ENCODE measurements around the gene FABP2.
"Not testable (repeated sequence)": the region's sequence is repeated elsewhere in the genome, so short reads cannot be mapped to it uniquely, and the experiment has no call there.

Gene FABP2

DNA sequence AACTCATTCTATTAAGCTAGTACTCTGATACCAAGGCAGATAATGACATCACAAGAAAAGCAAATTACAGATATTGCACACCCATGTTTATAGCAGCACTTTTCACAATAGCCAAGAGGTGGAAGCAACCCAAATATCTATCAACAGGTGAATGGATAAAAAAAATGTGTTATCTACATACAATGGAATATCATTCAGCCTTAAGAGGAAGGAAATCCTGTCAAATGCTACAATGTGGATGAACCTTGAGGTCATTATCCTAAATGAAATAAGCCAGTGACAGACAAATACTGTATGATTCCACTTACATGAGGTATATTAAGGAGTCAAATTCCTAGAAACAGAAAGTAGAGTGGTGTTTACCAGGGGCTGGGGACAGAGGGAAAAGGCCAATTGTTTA is 14.3 kb downstream of the FABP2 start:
- no peak for DNase-seq

DNA sequence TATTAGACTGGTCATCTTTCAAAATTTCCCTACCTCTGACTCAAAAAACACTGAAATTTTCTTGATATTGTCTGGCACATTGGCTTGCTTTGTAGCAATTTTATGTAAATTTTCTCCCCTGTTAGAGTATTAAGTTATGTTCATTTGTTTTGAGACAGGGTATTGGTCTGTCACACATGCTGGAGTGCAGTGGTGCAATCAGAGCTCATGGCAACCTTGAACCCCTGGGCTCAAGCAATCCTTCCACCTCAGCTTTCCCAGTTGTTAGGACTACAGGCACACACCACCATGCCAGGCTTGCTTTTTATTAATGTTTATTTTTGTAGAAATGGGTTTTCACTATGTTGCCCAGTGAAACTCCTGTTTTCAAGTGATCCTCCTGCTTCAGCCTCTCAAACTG is 17.5 kb downstream of the FABP2 start:
- no peak for DNase-seq

DNA sequence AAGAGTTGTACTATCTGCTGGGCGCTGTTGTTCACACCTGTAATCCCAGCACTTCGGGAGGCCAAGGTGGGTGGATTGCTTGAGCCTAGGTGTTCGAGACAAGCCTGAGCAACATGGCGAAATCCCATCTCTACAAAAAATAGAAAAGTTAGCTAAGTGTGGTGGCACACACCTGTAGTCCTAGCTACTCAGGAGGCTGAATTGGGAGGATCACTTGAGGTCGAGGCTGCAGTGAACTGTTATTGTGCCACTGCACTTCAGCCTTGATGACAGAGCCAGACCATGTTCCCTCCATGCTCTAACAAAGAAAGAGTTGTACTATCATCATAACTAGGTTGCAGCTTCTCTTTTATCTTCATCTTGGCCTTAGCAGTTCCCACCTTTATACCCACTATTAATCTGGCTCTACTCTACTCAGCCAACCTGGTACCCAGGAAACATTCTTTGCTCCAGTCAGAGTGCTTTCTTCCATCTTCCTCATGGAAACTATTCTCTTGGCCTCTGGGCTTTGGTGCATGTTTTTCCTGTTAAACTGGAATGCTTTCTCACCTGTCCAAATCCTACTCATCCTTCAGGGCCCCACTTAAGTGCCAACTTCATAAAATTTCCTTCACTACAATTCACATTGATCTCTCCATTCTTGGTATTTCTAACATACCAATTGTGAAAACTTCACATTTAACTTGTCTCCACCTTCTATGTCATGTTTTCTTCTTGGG is 18.2 kb downstream of the FABP2 start:
- no peak for DNase-seq

DNA sequence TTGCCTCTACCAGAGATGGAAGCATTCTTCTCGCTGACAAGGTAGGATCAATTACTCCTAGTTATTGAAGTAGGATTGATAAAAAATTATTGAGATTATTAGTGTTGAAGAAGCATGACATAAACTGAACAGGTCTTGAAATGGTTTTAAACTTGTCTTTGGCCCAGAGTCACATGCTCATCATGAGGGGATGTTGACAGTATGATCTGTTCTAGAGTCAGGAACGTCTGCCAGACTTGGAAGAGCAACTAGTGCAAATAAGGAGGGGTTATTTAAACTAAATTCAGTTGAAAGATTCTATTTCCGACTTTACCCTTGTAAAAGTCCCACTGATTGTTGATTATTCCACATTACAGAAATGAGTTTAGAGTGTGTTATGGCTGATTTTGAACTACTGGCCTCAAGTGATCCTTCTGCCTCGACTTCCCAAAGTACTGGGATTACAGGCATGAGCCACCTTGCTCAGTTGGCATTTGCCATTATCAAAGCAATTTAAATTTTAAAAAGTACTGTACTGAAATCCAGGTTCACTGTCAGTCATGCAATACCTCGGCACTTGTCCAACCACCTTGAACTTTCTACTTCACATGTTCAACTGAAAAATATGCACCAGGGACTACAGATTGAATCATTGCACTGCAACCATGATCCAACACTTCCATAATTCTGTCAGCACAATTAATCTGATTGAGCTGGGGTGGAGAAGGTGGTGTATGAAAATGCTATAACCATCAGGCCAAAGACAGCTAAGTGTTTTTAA is 19.7 kb downstream of the FABP2 start:
- no peak for DNase-seq

DNA sequence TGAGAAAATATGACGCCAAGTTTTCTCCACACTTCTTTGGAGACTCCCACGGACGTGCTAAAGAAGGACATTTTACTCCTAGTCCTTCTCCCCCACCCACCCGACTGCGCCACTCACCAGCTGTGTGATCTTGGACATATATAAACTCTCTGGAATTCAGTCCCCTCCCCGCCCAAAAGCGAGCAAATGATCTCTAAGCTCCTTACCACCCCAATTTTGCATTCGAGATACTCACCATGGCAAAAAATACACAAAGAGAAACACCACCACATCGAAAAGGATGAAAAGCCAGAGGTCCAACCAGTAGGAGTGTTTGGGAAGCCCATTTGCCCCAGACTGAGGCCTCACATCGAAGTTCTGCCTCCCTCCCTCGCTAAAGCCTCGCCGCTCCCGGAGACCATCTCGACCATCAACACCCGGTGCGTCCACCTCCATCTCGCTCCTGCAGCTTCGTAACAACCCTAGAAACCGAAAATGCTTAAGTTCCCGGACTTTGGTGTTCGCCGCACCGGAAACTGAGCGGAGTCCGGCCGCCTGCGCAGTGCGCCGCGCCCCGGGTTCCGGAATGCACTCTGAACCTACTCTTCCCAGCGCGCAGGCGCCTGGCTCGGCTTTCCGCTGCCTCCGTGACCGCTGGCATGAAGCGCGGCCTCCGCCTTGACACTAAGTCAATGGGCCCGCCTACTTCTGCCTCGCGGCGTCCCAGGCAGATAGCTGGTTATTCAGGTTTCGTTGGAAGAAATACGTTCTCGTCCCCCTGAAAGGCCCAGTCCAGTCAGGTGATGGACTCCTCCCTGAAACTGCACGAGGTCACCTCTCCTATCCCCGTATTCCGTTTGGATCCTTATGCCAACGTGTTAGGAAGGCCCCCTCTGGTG is 21.6 kb downstream of the FABP2 start:
- peak; percentile 94 for DNase-seq

DNA sequence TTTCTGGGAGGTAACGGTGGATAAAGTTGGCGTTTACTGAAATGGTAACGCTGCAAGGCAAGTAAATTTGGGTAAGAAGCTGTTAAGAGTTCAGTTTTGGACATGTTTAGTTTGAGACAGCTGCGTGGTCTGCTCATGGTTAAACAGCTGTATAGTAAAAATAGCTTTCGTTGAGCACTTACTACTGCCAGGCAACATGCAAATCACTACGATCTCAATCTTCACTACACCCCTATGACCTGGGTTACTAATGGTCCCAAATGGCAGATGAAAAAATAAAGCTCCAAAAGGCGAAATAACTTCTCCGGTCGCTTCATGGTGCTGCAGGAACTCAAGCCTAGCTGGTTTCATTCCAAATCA is 22.2 kb downstream of the FABP2 start:
- peak; percentile 7 for DNase-seq

DNA sequence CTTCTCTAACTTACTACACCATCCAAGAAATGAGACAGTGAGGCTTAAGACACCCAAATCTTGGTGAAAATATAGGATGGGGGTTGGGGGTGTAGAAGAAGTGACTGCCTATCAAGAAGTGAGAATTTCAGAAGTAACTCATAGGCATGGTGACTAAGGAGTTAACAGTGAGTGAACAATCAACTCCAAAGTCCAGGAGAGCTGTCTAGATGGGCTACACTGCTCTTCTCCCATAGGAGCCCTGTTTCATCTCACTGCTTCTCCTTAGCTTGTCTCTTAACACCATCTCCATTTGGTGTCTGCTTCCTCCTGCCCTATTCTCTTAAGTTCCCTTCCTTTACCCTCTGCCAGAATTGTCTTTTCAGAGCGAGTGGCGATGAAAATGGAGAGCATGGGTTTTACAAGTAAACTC is 22.7 kb downstream of the FABP2 start:
- no peak for DNase-seq

DNA sequence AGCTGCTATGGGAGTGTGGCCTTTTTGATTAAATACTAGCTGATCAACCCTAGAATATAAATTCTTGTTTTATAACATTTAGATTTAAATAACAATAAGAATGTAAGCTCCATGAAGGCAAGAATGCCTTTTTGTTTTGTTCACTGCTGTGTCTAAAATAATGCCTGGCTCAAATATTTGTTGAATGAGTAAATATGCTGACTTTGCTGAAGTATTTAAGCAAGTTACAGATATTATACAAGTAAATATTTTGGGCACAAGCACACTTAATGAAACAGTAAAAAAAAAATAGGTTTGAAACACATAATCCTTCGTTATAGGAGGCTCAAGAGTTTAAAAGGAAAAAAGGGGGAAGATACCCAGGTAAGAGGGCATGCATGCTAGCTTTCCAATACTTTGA is 24.1 kb downstream of the FABP2 start:
- DNase-seq = no peak

DNA sequence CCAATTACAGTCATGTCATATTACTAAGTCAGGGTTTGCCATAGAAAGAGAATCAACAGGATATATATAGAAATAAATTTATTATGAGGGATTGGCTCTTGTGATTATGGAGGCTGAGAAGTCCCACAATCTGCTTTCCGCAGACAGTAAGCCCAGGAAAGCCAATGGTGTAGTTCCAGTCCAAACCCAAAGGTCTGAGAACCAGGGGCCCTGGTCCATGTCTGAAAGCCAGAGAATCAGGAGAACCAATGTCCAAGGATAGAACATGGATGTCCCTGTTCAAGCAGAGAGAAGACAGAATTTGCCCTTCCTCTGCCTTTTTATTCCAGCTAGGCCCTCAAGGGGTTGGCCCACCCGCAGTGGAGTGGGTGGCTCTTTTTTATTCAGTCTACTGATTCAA is 25.6 kb downstream of the FABP2 start:
- no peak for DNase-seq

DNA sequence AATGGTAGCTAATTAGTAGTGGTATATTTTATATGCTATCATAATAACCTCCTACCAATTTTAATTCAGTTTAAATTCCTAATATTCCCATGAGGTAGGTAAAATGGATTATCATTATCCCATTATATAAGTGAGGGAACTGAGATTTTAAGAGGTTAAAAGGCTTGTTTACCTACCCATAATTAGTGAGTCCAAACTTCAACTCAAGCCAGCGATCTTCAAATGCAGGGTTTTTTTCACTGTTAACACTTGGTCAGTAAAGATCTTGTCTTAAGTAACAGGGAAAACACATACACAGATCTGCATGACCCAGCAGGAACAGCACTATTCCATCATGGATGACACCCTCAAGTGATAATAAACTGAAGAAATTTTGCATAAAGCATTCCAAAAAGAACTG is 31.3 kb downstream of the FABP2 start:
- DNase-seq = no peak

DNA sequence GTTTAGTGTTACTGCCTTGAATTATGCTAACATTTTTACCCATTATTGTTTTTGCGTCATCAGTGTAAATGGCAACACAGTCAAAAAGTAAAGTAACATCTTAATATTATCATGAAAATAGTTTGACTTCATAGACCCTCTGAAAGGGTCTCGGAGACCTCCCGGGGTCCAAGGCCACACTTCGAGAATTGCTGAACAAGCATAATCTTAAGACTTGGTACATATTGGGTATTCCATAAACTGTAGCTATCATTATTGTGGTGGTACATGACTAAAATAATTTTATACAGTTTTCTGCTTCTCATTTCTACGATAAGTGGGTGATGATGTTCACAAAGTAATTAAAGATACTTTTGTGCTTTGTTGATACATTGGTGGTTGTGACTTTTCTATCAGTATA is 32.6 kb downstream of the FABP2 start:
- no peak for DNase-seq

DNA sequence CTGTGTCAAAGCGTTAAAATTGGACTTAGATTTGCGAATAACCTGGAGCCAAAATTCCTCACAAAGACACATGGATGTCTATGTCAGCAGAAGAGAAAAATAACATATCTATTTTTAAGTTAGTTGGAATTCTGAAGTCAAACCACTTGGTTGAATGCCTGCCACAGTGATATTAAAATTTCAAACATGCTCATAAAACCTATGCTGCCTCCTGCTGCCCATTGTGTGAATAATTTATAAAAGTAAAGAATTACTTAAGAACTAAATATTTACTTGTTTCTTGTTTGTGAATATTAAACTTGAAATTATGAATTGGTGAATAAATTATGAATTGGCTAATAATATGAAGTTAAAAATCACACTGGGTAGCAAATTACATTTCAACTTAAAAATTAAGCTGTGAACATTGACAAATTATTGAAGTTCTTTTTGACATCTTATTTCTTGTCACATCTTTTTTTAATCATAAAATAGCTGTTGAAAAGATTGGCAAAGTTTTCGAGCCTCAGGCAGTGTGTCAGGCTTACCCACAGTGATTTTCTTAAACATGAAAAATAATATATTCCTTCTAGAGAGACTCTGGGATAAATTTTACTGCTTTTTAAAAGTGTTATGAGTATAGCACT is 35.4 kb downstream of the FABP2 start:
- peak; percentile 55 for DNase-seq

DNA sequence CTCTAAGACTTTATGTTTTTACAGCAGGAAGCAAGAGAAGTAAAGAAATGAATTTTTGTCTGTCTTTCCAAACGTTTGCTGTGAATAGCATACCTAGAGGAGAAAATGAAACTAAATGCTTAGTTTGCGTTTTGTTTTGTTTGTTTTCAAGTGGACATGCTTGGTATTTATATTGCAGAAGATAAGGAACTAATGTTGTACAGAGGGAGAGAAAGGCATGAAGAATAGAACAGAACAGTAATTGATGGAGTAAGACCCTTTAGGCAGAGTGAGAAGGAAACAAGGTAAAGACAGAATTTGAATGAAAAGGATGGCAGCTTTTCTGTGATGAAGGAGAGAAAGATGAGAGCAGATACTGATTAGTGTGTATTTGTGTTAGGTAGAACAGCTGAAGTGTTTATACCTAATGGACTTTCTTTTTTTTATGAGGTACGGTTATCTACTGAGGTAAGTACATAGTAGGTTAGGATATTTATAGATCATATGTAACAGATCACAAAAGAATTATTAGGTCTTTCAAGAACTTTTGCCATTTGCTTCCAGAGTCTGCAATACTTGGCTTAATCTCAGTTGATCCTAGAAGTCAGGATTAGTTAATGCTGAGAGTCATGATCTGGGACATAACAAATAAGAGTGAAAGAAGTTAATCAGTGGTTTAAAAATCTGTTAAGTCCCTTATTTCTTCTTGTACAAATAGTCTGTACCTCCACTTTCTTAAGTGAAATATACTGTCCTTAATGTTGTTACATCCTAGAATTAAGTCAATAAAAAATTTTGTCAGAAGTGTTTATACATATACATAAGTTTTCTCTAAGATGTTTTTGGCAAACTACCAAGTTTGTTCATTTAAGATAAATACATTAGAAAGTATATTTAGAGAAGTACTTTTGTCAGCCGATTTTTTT is 36.8 kb downstream of the FABP2 start:
- no peak for DNase-seq

DNA sequence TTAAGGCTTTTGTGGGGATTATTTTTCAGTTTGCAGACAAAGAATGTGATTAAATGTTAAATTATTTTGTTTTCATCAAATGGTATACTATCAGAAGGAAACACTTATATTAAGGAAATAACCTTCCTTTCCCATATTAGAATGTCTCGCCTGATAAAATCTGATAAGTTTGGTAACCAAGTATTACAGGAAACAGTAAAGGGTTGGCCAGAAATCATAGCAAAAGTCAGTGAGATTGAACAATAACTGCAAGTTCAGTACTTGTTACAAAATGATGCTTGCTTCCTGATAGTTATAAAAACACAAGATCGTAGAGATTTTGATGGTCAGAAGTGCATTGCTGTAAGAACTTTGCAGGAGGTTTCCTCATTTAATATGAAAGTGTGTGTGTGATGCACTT is 40.5 kb downstream of the FABP2 start:
- DNase-seq = no peak

DNA sequence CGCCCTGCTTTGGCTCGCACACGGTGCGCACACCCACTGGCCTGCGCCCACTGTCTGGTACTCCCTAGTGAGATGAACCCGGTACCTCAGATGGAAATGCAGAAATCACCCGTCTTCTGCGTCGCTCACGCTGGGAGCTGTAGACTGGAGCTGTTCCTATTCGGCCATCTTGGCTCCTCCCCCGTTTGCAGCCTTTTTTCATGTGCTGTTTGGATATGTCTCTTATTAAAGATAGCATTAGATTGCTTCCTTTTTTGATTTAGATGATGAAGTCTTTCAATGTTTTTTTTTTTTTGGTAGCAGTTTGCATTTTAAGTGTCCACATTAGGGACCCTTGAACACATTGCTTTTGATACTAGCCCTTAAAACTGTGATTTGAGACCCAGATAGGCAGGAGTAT is 42.0 kb downstream of the FABP2 start:
- DNase-seq = not testable (repeated sequence)

DNA sequence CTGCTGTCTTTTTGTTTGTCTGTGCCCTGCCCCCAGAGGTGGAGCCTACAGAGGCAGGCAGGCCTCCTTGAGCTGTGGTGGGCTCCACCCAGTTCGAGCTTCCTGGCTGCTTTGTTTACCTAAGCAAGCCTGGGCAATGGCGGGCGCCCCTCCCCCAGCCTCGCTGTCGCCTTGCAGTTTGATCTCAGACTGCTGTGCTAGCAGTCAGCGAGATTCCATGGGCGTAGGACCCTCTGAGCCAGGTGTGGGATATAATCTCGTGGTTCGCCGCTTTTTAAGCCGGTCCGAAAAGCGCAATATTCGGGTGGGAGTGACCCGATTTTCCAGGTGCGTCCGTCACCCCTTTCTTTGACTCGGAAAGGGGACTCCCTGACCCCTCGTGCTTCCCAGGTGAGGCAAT is 42.4 kb downstream of the FABP2 start:
- not testable (repeated sequence) for DNase-seq

DNA sequence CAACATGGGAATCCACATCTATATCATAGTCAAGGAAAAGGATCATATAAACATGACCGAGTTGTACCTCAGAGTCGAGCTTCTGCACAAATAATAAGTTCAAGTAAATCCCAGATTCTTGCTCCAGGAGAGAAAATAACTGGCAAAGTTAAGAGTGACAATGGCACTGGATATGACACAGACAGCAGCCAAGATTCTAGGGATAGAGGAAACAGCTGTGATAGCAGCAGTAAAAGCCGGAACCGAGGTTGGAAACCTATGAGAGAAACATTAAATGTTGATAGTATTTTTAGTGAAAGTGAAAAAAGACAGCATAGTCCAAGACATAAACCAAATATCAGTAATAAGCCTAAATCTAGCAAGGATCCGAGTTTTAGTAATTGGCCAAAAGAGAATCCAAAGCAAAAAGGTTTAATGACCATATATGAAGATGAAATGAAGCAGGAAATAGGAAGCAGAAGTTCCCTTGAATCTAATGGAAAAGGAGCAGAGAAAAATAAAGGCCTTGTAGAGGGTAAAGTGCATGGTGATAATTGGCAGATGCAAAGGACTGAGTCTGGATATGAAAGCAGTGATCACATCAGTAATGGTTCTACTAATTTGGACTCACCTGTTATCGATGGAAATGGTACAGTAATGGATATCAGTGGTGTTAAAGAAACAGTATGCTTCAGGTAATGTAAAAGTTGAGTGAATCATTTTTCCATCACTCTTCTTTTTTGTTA is 50.4 kb downstream of the FABP2 start:
- DNase-seq = no peak

DNA sequence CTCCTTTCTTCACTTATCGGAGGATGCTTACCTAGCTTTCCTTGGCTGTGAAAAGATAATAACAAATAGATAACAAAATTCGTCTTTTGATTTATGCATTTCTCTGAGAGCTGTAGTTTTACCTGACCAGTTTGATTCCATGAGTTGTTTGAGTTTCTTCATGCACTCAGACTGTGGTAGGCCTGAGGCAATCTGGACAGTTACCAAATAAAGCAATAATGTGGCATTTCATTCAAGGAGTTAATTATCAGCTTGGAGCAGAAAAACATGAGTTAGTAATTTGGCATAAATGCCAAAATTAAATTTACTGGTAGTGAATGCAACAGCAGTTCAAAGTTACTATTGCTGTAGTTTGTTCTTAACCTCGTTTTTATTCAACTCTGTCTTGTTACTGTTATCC is 53.5 kb downstream of the FABP2 start:
- DNase-seq = no peak

All from CD4-positive, alpha-beta T cell treated with Interleukin-6 for 4 hours (primary cell).